Liver (tissue), 9 donors: ENCODE results near the gene TACC2. TPM values are rescaled to one million over a fixed set of nuclear protein-coding genes. Genes with fewer than 3 reads are reported as not detected.

ENCODE experiments used
- DNase-seq: peaks from one replicate; pipeline ENCODE4 v3.0.0-alpha.2; 2017; ENCODE audit warnings: low spot score
- H3K27ac ChIP-seq, 2 donors: one replicate each; pipeline ENCODE4 v1.7.0; 2013; ENCODE audit warnings: inconsistent platforms in 2 of 2, low read length in 2 of 2, control low read depth in 1 of 2, low read depth in 1 of 2, mild to moderate bottlenecking in 1 of 2
- H3K27me3 ChIP-seq, 4 donors: one replicate each; pipeline versions ENCODE4 v1.6.1 to v1.7.0; 2013; ENCODE audit warnings: low read length in 3 of 4, inconsistent platforms in 1 of 4, mild to moderate bottlenecking in 1 of 4, moderate library complexity in 1 of 4; ENCODE audit not compliant: control insufficient read depth in 4 of 4, insufficient read depth in 4 of 4
- H3K36me3 ChIP-seq, 4 donors: one replicate each; pipeline versions ENCODE4 v1.6.1 to v1.7.0; 2013; ENCODE audit warnings: low read length in 3 of 4, mild to moderate bottlenecking in 3 of 4, low read depth in 1 of 4, moderate library complexity in 1 of 4; ENCODE audit not compliant: control insufficient read depth in 4 of 4, insufficient read depth in 3 of 4
- H3K4me1 ChIP-seq, 4 donors: one replicate each; pipeline versions ENCODE4 v1.6.1 to v1.7.0; 2013; ENCODE audit warnings: low read length in 3 of 4, mild to moderate bottlenecking in 3 of 4, moderate library complexity in 1 of 4; ENCODE audit not compliant: control insufficient read depth in 4 of 4, insufficient read depth in 4 of 4
- H3K4me3 ChIP-seq, 3 donors: one replicate each; pipeline versions ENCODE4 v1.6.1 to v1.7.0; 2013; ENCODE audit warnings: low read length in 3 of 3, control low read depth in 1 of 3, low read depth in 1 of 3, mild to moderate bottlenecking in 1 of 3
- H3K9ac ChIP-seq, 2 donors: one replicate each; pipeline ENCODE4 v1.7.0; 2013; ENCODE audit warnings: low read length in 2 of 2, mild to moderate bottlenecking in 2 of 2, moderate library complexity in 2 of 2, control low read depth in 1 of 2, low read depth in 1 of 2
- H3K9me3 ChIP-seq, 4 donors: one replicate each; pipeline versions ENCODE4 v1.6.1 to v1.7.0; 2013; ENCODE audit warnings: low read length in 3 of 4; ENCODE audit not compliant: control insufficient read depth in 4 of 4
- ATF3 ChIP-seq: IDR thresholded peaks from 2 replicates; pipeline ENCODE4 v1.6.1; 2016; ENCODE audit warnings: antibody characterized with exemption
- CTCF ChIP-seq: fragments of 150-350 bp; IDR thresholded peaks from 2 replicates; pipeline ENCODE4 v1.5.1; 2017; ENCODE audit warnings: improper control_type of control experiment, low read depth, low read length; ENCODE audit not compliant: missing input control
- EGR1 ChIP-seq, 2 donors: IDR thresholded peaks; 2 replicates each; pipeline ENCODE4 v1.6.1; 2016 to 2018; ENCODE audit warnings: antibody characterized with exemption in 2 of 2, low read depth in 2 of 2
- FOXA1 ChIP-seq: IDR thresholded peaks from 2 replicates; pipeline ENCODE4 v1.6.1; 2016; ENCODE audit warnings: antibody characterized with exemption
- FOXA2 ChIP-seq: IDR thresholded peaks from 2 replicates; pipeline ENCODE4 v1.6.1; 2016; ENCODE audit warnings: antibody characterized with exemption
- GABPA ChIP-seq, 2 donors: IDR thresholded peaks in 1 of 2; conservative IDR thresholded peaks in 1 of 2; 2 replicates each; pipeline ENCODE4 v1.6.1; 2016; ENCODE audit warnings: antibody characterized with exemption in 2 of 2, mild to moderate bottlenecking in 1 of 2, moderate library complexity in 1 of 2
- HNF4A ChIP-seq, 2 donors: conservative IDR thresholded peaks; 2 replicates each; pipeline ENCODE4 v1.6.1; 2016; ENCODE audit warnings: antibody characterized with exemption in 2 of 2, mild to moderate bottlenecking in 2 of 2
- HNF4G ChIP-seq: IDR thresholded peaks from 2 replicates; pipeline ENCODE4 v1.6.1; 2016; ENCODE audit warnings: antibody characterized with exemption
- JUND ChIP-seq, 2 donors: IDR thresholded peaks; 2 replicates each; pipeline ENCODE4 v1.6.1; 2016; ENCODE audit warnings: antibody characterized with exemption in 2 of 2
- MAX ChIP-seq: IDR thresholded peaks from 2 replicates; pipeline ENCODE4 v1.6.1; 2016; ENCODE audit warnings: antibody characterized with exemption
- NR2F2 ChIP-seq: IDR thresholded peaks from 2 replicates; pipeline ENCODE4 v1.6.1; 2016; ENCODE audit warnings: antibody characterized with exemption
- RAD21 ChIP-seq, 2 donors: IDR thresholded peaks; 2 replicates each; pipeline ENCODE4 v1.6.1; 2016; ENCODE audit warnings: antibody characterized with exemption in 2 of 2, mild to moderate bottlenecking in 2 of 2
- REST ChIP-seq: IDR thresholded peaks from 2 replicates; pipeline ENCODE4 v1.6.1; 2016; ENCODE audit warnings: antibody characterized with exemption, mild to moderate bottlenecking
- RXRA ChIP-seq, 2 donors: IDR thresholded peaks; 2 replicates each; pipeline ENCODE4 v1.6.1; 2017 to 2018; ENCODE audit warnings: antibody characterized with exemption in 2 of 2, mild to moderate bottlenecking in 1 of 2
- SP1 ChIP-seq: IDR thresholded peaks from 2 replicates; pipeline ENCODE4 v1.6.1; 2018; ENCODE audit warnings: antibody characterized with exemption, mild to moderate bottlenecking
- TAF1 ChIP-seq: conservative IDR thresholded peaks from 2 replicates; pipeline ENCODE4 v1.6.1; 2016; ENCODE audit warnings: antibody characterized with exemption, mild to moderate bottlenecking
- YY1 ChIP-seq: IDR thresholded peaks from 2 replicates; pipeline ENCODE4 v1.6.1; 2016; ENCODE audit warnings: antibody characterized with exemption, mild to moderate bottlenecking
- WGBS: extraction: QIAGEN DNeasy Blood & Tissue Kit; methylation state at CpG from one replicate; pipeline ENCODE4 v1.1.7; 2013; 5-methylcytosine and 5-hydroxymethylcytosine counted together
- polyA plus RNA-seq, 2 donors: library from polyadenylated mRNA; stranded (reverse) in 1 of 2; unstranded in 1 of 2; fragments of 200-250 nt in 1 of 2; fragments of >200 nt in 1 of 2; fragmentation: Nextera tagmentation in 1 of 2; extraction: Ambion mirVana in 1 of 2; gene quantifications; one replicate each; pipeline versions ENCODE4 v1.2.1 to v1.2.3, GENCODE V29; 2013 to 2015
- total RNA-seq, 2 donors: library from RNA; depleted of rRNA; stranded (reverse); fragments of >200 nt; gene quantifications; one replicate each; pipeline ENCODE4 v1.2.3, GENCODE V29; 2014
- TF ChIP-seq, protein P1 (sequence below): IDR thresholded peaks from 2 replicates; pipeline ENCODE4 v1.6.1; 2016; ENCODE audit warnings: antibody characterized with exemption
- donor health status: healthy.
- donor health status: healthy.
- donor health status: healthy.
- donor health status: healthy.
- donor health status: healthy.

Gene TACC2
- total and polyA plus RNA-seq, 4 donors: 1.5 to 9.1 (median 7.8) TPM

DNA sequence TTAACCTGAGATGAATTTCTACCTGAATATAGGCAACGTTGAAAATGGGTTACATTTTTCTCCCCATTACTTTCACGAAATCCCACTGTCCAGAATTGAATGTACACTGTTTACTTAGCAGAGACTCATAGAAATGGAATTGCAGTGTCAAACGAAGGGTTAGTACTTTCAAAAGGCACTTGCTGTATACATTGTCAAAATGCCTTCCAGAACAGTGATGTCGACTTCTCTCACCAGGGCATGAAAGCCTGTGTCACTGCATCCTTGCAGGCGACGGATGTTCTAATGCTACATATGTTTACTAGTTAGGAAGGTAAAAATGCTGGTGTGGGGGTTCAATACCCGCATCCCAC is 41.2 kb downstream of the TACC2 start:
- 90% methylated on average over 7 of the region's 7 CpGs for WGBS
- H3K27me3 ChIP-seq: no peaks in the 10 kb centered on the region
- no peak overlapping the region for H3K4me3 ChIP-seq
- H3K4me1 ChIP-seq: no peaks in the 10 kb centered on the region
- TF ChIP-seq HNF4A (conservative IDR thresholded peaks at IDR 0.05) (no peak), YY1 (no peak), FOXA2 (no peak), ATF3 (no peak), HNF4G (no peak), EGR1 (IDR thresholded peaks at IDR 0.05; ENCODE audit: low read depth in 2 of 2) (no peak), RAD21 (IDR thresholded peaks at IDR 0.05) (no peak), SP1 (no peak), TAF1 (no peak), NR2F2 (no peak), RXRA (IDR thresholded peaks at IDR 0.05) (no peak), CTCF (no peak), JUND (IDR thresholded peaks at IDR 0.05) (no peak), MAX (no peak), FOXA1 (no peak), GABPA (IDR thresholded peaks at IDR 0.05 in 1 of 2, conservative IDR thresholded peaks at IDR 0.05 in 1 of 2) (no peak), REST (no peak)
- TF ChIP-seq, protein P1, sequence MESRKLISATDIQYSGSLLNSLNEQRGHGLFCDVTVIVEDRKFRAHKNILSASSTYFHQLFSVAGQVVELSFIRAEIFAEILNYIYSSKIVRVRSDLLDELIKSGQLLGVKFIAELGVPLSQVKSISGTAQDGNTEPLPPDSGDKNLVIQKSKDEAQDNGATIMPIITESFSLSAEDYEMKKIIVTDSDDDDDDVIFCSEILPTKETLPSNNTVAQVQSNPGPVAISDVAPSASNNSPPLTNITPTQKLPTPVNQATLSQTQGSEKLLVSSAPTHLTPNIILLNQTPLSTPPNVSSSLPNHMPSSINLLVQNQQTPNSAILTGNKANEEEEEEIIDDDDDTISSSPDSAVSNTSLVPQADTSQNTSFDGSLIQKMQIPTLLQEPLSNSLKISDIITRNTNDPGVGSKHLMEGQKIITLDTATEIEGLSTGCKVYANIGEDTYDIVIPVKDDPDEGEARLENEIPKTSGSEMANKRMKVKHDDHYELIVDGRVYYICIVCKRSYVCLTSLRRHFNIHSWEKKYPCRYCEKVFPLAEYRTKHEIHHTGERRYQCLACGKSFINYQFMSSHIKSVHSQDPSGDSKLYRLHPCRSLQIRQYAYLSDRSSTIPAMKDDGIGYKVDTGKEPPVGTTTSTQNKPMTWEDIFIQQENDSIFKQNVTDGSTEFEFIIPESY: no peak
- no peak for DNase-seq
- H3K9me3 ChIP-seq: no peaks in the 10 kb centered on the region
- no peak overlapping the region for H3K9ac ChIP-seq
- no peaks in the 10 kb centered on the region for H3K36me3 ChIP-seq
- H3K27ac ChIP-seq: no peak overlapping the region
